Activated T-cell treated with anti-CD3 and anti-CD28 coated beads, Interleukin-2, amount 50 U/mL, for 72 hours (primary cell): ENCODE measurements around the gene ABL1. TPM values are rescaled to one million over a fixed set of nuclear protein-coding genes. Genes with fewer than 3 reads are reported as not detected.

ENCODE experiments used
- ATAC-seq, 2 donors: fragments of 150-1000 bp; cut with Tn5 transposase; replicated peaks in 1 of 2; 2 replicates each; pipeline ENCODE4 v1.10.0; 2021; ENCODE audit warnings: moderate library complexity in 2 of 2, mild to moderate bottlenecking in 1 of 2
- DNase-seq, 2 donors: peaks; one replicate each; pipeline ENCODE4 v3.0.0; 2021 to 2022; ENCODE audit warnings: mixed read lengths in 1 of 2
- H3K27ac Mint-ChIP-seq: one replicate; pipeline ENCODE4 v1.8.0; 2022; ENCODE audit warnings: mild to moderate bottlenecking, moderate library complexity, mixed read lengths
- H3K27me3 Mint-ChIP-seq: one replicate; pipeline ENCODE4 v1.8.0; 2022; ENCODE audit warnings: low read depth, mixed read lengths
- H3K36me3 Mint-ChIP-seq, 2 donors: one replicate each; pipeline ENCODE4 v1.8.0; 2022; ENCODE audit warnings: mixed read lengths in 2 of 2, mild to moderate bottlenecking in 1 of 2; ENCODE audit not compliant: insufficient read depth in 2 of 2
- H3K4me1 Mint-ChIP-seq: one replicate; pipeline ENCODE4 v1.8.0; 2022; ENCODE audit warnings: low read depth, mixed read lengths
- H3K4me3 Mint-ChIP-seq, 2 donors: one replicate each; pipeline ENCODE4 v1.8.0; 2022; ENCODE audit warnings: mild to moderate bottlenecking in 2 of 2, mixed read lengths in 2 of 2, moderate library complexity in 2 of 2
- H3K9me3 Mint-ChIP-seq, 2 donors: one replicate each; pipeline ENCODE4 v1.8.0; 2022; ENCODE audit warnings: mixed read lengths in 2 of 2
- total RNA-seq, 2 donors: library from RNA; stranded (reverse); gene quantifications; one replicate each; pipeline ENCODE4 v1.2.3, GENCODE V29; 2022

ABL1 gene
- total RNA-seq, 2 donors from 2014 or later, result 36.5 to 39.9 TPM

- Mint-ChIP-seq H3K27ac (no peak overlapping the region), H3K4me1 (peaks cover 25% of the 10 kb centered on the region), H3K27me3 (no peaks in the 10 kb centered on the region), H3K4me3 (no peak overlapping the region), H3K36me3 (peaks cover 3 to 5% of the 10 kb centered on the region in 2 donors), H3K9me3 (peaks cover 0 to 5% of the 10 kb centered on the region in 2 donors)
- DNase-seq (no peak), ATAC-seq (no peak)
Measured at GRCh38 chr9:130810609-130811136, 24.4 kb upstream of the ABL1 start.

GRCh38 chr9:130815242-130815808 lies 19.7 kb upstream of the ABL1 start:
- DNase-seq (no peak), ATAC-seq (no peak)
- Mint-ChIP-seq H3K9me3 (peaks cover 6 to 8% of the 10 kb centered on the region in 2 donors), H3K36me3 (peaks cover 1 to 16% of the 10 kb centered on the region in 2 donors), H3K27me3 (no peaks in the 10 kb centered on the region), H3K27ac (no peak overlapping the region), H3K4me3 (no peak overlapping the region), H3K4me1 (peaks cover 18% of the 10 kb centered on the region)

GRCh38 chr9:130817914-130818313 lies 17.1 kb upstream of the ABL1 start:
- H3K4me3 Mint-ChIP-seq, result no peak overlapping the region
- no peaks in the 10 kb centered on the region for H3K27me3 Mint-ChIP-seq
- peaks cover 0 to 12% of the 10 kb centered on the region in 2 donors for H3K36me3 Mint-ChIP-seq
- DNase-seq, result no peak
- no peak for ATAC-seq
- H3K27ac Mint-ChIP-seq, result no peak overlapping the region
- H3K4me1 Mint-ChIP-seq, result peaks cover 18% of the 10 kb centered on the region
- H3K9me3 Mint-ChIP-seq, result peaks cover 4 to 6% of the 10 kb centered on the region in 2 donors

DNA sequence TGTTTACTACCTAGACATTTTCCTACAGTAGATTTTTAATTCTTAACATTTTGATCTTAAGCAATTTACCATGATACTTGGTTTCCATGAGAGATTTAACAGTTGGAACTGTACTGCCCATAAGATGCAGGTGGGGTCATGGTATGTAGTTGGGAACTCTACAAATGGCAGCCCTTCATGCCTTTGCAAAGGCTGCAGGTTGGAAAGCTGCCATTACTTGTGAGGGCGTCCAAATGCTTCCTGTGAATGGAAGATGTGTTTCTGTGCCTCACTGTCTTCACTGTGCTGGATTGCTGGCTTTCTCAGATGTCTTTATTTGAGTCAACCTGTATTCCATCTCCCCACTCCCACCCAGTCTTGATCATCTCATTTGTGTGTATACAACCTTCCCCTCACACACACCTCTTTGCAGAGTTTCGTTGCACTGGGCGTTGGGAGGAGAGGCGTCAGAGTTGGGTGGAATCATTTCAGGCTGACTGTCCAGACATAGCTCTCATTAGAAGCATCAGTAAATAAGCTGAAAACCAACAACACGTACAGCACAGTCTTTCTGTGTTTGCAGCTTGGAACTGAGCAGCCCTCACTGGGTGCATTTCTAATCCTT lies 14.8 kb upstream of the ABL1 start:
- peaks cover 0 to 11% of the 10 kb centered on the region in 2 donors for H3K36me3 Mint-ChIP-seq
- H3K27me3 Mint-ChIP-seq, result no peaks in the 10 kb centered on the region
- H3K4me1 Mint-ChIP-seq, result peaks cover 11% of the 10 kb centered on the region
- peaks cover 4 to 6% of the 10 kb centered on the region in 2 donors for H3K9me3 Mint-ChIP-seq
- H3K4me3 Mint-ChIP-seq, result no peak overlapping the region
- no peak overlapping the region for H3K27ac Mint-ChIP-seq
- ATAC-seq, result no peak
- no peak for DNase-seq

DNA sequence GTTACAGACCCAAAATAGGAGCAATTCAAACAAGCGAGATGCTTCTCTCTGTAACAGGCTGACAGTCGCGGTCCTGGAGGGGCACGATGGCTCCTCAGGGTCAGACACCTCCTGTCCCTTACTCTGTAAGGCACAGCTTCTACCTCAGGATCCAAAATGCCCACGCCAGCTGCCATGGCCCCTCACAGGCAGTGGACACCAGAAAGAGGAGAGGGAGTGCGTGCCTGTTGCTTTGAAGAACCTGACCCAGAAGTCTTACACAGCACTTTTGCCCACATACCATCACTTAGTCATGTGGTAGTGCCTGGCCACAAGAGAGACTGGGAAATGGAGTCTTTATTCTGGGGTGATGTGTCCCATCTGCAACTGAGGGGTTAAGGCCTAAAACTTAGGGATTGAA lies 11.6 kb upstream of the ABL1 start:
- H3K4me3 Mint-ChIP-seq, result no peak overlapping the region
- ATAC-seq (no peak), DNase-seq (no peak)
- H3K9me3 Mint-ChIP-seq, result peaks cover 0 to 2% of the 10 kb centered on the region in 2 donors
- peaks cover 0 to 3% of the 10 kb centered on the region in 2 donors for H3K36me3 Mint-ChIP-seq
- no peaks in the 10 kb centered on the region for H3K27me3 Mint-ChIP-seq
- H3K27ac Mint-ChIP-seq, result peak overlapping the region; percentile 18
- H3K4me1 Mint-ChIP-seq, result peaks cover 8% of the 10 kb centered on the region

DNA sequence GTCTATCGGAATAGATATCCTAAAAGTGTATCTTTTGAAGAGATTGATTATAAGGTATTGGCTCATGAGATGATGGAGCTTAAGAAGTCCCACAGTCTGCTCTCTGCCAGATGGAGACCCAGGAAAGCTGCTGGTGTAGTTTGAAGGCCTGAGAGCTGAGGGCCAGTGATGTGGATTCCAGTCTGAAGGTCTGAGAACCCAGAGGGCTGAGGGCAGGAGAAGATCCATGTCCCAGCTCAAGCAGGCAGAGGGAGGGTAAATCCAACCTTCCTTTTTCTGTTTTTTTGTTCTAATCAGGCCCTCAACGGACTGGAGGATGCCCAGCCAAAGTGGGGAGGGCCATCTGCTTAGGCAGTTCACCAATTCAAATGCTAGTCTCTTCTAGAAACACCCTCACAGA lies 11.0 kb upstream of the ABL1 start:
- Mint-ChIP-seq H3K27ac (no peak overlapping the region), H3K36me3 (peaks cover 0 to 10% of the 10 kb centered on the region in 2 donors), H3K9me3 (peaks cover 0 to 2% of the 10 kb centered on the region in 2 donors), H3K27me3 (no peaks in the 10 kb centered on the region), H3K4me1 (peaks cover 8% of the 10 kb centered on the region), H3K4me3 (no peak overlapping the region)
- ATAC-seq (no peak), DNase-seq (no peak)

- H3K27me3 Mint-ChIP-seq, result no peaks in the 10 kb centered on the region
- no peak overlapping the region for H3K4me3 Mint-ChIP-seq
Measured at GRCh38 chr9:130824643-130825350, 10.3 kb upstream of the ABL1 start.

DNA sequence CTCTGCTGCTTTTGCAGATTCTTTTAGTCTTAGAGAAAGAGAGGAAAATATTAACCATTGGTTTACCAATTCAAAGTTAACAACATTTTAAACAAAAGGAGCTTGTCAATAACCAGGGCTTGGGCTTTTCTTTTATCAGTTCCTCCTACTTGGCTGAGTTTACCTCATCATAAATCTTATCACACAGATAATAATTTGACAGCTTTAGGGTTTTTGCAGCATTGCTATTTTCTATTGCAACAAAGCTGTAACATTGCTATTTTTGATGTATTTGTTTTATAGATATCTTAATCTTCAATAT lies 9.8 kb upstream of the ABL1 start:
- H3K36me3 Mint-ChIP-seq, result peaks cover 0 to 10% of the 10 kb centered on the region in 2 donors
- no peak overlapping the region for H3K4me3 Mint-ChIP-seq
- peaks cover 0 to 2% of the 10 kb centered on the region in 2 donors for H3K9me3 Mint-ChIP-seq
- DNase-seq, result no peak
- no peaks in the 10 kb centered on the region for H3K27me3 Mint-ChIP-seq
- peaks cover 8% of the 10 kb centered on the region for H3K4me1 Mint-ChIP-seq
- no peak for ATAC-seq
- no peak overlapping the region for H3K27ac Mint-ChIP-seq

More at GRCh38 chr9:130824643-130825350, 10.3 kb upstream of the ABL1 start:
- Mint-ChIP-seq H3K27ac (no peak overlapping the region), H3K4me1 (peaks cover 8% of the 10 kb centered on the region), H3K9me3 (peaks cover 0 to 2% of the 10 kb centered on the region in 2 donors), H3K36me3 (peaks cover 0 to 10% of the 10 kb centered on the region in 2 donors)
- ATAC-seq, result no peak
- DNase-seq, result no peak

- Mint-ChIP-seq H3K4me1 (peaks cover 8% of the 10 kb centered on the region), H3K36me3 (peaks cover 0 to 10% of the 10 kb centered on the region in 2 donors), H3K27ac (no peak overlapping the region), H3K27me3 (no peaks in the 10 kb centered on the region), H3K9me3 (peaks cover 0 to 2% of the 10 kb centered on the region in 2 donors), H3K4me3 (no peak overlapping the region)
- DNase-seq (no peak), ATAC-seq (no peak)
Measured at GRCh38 chr9:130825809-130826208, 9.2 kb upstream of the ABL1 start.

DNA sequence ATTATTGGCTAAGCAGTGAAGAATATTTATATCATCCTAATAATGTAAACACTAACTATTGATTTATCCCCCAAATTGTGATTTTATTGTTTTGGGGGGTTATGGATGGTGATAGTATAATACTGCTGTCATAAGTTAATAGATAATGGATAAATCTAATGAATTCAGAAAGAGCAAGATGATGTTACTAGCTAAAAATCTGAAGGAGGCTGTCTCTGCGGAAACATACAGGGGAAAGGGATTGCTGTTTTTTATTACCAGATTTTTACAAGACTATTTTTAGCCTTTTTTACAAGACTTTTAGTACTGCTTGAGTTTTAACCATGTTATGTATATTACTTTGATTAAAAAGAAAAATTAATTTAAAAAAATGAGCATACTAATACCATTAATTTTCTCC lies 5.3 kb upstream of the ABL1 start:
- Mint-ChIP-seq H3K9me3 (peaks cover 0 to 2% of the 10 kb centered on the region in 2 donors), H3K4me1 (peaks cover 10% of the 10 kb centered on the region), H3K27me3 (no peaks in the 10 kb centered on the region), H3K27ac (no peak overlapping the region), H3K36me3 (peaks cover 0 to 10% of the 10 kb centered on the region in 2 donors), H3K4me3 (no peak overlapping the region)
- DNase-seq (no peak), ATAC-seq (no peak)

DNA sequence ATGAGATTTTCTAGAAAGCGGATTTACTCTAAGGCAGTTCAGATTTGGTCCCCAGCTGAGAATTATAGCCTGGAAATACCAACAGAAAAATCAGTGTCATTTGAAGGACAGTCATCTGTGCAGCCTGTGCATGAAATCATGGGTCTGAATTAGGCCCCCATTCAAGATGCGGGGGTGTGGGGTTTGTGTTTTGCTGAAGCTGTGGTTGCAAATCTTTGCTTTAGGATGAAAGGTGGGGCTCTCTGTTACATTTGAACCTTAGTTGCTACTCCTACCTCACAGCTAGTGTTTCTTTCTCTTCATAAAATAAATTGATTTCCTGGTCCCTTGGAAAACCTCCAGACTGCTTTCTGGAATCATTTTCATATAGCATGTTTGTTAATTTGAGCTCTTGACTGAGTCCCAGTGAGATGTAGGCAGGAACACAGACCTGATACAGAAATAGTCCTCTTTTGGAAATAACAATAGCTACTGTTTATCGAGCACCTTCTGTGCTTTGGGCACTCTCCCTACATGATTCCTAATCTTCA lies 4.8 kb upstream of the ABL1 start:
- no peak for ATAC-seq
- Mint-ChIP-seq H3K4me1 (peaks cover 11% of the 10 kb centered on the region), H3K4me3 (no peak overlapping the region), H3K27ac (no peak overlapping the region), H3K36me3 (peaks cover 0 to 10% of the 10 kb centered on the region in 2 donors), H3K27me3 (no peaks in the 10 kb centered on the region), H3K9me3 (peaks cover 0 to 2% of the 10 kb centered on the region in 2 donors)
- DNase-seq, result no peak

- Mint-ChIP-seq H3K27ac (no peak overlapping the region), H3K36me3 (peaks cover 2 to 11% of the 10 kb centered on the region in 2 donors), H3K4me3 (no peak overlapping the region), H3K9me3 (peaks cover 0 to 2% of the 10 kb centered on the region in 2 donors), H3K4me1 (peaks cover 13% of the 10 kb centered on the region), H3K27me3 (no peaks in the 10 kb centered on the region)
- DNase-seq (no peak), ATAC-seq (no peak)
Measured at GRCh38 chr9:130831077-130831476, 4.0 kb upstream of the ABL1 start.
